Right hindlimb (tissue), 1 donor: ENCODE data around the gene CDY2A.
"Not testable (repeated sequence)": the region's sequence is repeated elsewhere in the genome, so short reads cannot be mapped to it uniquely, and the experiment has no call there.

Experiments
- DNase-seq: peaks from one replicate; pipeline ENCODE4 v3.0.0-alpha.2; 2018

Gene CDY2A

GRCh38 chrY:18025487-18025886, at the start of gene CDY2A:
Gene CDY2A (plus strand): TSS chrY:18025787. CDS start chrY:18026115, 328 bp downstream.
- DNase-seq = not testable (repeated sequence)

GRCh38 chrY:17997586-17997985, 28.0 kb upstream of the CDY2A start:
- DNase-seq = not testable (repeated sequence)

DNA sequence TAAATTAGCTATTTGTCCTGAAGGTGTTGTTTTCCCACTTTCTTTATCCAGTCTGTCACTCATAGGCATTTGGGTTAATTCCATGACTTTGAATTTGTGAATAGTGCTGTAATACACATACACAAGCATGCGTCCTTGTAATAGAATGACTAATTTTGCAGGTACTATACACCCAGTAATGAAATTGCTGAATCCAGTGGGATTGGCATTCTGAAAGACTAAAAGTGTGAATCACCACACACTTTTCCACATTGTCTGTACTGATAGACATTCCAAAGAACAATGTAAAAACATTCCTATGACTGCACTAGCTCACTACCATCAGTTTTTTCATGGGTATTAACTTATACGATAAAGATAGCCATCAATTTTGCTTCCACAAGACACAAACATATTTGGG, 27.3 kb upstream of the CDY2A start:
- DNase-seq = not testable (repeated sequence)

GRCh38 chrY:18023897-18024296, 1.7 kb upstream of the CDY2A start:
- not testable (repeated sequence) for DNase-seq

DNA sequence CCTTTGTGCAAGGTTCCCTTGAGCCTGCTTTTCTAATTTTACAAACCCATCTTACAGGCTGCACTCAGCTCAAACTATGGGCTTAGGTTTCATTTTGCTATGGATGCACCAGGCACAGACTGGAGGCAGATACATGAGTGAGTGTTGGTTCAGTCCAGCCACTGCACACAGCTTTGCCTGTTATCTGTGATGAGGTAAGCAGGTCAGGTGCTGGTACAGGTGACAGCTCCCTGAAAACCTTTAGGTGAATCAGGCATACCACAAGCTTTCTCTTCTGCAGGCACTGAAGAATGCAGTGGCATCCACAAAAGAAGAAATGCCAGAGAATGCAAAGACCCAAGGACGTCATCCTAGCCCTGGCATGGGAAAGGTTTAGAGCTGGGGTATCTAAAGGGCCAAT, 3.3 kb downstream of the CDY2A start:
- not testable (repeated sequence) for DNase-seq

GRCh38 chrY:18030178-18030577, 4.6 kb downstream of the CDY2A start:
- DNase-seq = not testable (repeated sequence)

- not testable (repeated sequence) for DNase-seq
These were observed 8.7 kb downstream of the CDY2A start for GRCh38 chrY:18034100-18034814.

- DNase-seq = not testable (repeated sequence)
These were observed 9.3 kb downstream of the CDY2A start for GRCh38 chrY:18034864-18035263.

- not testable (repeated sequence) for DNase-seq
These were observed 19.4 kb downstream of the CDY2A start for GRCh38 chrY:18044990-18045389.

DNA sequence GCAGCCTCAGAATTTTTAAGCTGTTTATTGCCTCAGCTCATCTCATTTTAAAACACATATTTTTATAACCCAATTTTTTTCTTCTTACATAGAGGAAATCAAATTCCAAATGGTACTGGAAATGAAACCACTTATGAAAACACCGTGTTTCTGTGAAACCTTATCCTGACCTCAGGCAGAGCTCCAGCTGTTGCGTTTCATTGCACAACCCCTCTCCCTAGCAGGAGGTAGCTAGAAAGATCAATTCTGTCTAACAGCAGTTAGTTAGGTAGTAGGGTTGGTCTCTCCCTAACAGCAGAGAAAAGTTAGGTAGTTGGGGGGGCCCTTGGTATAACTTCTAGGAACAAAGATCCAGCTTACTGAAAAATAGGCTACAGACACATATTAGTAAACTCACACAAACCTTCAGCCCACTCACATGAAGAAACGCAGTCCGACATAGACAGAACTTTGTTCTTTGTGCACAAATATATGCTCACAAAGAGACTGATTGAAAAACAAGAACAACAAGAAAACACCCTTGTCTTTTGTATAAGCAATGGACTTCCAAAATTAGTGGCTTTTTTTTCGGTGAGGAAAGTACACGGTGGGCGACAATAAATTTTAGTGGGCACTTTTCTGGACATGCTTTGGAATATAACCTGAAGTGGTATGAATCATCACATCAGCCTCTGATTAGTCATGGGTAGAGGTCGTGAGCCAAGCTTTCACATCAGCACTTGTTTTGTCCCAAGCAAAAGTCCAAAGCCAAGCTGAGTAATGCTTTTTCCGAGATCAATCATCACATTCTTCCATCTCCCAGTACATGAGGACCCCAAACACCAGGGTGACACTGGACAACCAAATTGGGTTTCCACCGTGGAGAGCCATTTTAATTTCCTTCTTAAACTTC, 22.8 kb downstream of the CDY2A start:
- DNase-seq = not testable (repeated sequence)

- DNase-seq = not testable (repeated sequence)
These were observed 23.5 kb downstream of the CDY2A start for GRCh38 chrY:18049061-18049460.

DNA sequence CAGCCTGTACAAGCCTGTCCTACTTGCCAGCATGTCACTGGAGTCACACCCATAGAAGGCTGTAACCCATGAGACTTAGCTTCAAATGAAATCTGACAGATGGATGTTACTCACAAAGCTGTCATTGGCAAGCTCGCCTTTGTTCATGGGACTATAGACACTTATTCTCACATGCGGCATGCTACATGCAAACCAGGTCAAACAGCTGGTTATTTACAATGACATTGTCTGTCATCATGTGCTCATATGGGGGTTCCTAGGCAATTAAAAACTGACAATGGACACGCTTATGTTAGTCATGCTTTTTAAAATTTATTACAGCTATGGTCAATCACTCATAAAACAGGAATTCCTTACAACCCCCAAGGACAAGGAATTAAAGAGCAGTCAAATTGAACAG, 30.9 kb downstream of the CDY2A start:
- not testable (repeated sequence) for DNase-seq

DNA sequence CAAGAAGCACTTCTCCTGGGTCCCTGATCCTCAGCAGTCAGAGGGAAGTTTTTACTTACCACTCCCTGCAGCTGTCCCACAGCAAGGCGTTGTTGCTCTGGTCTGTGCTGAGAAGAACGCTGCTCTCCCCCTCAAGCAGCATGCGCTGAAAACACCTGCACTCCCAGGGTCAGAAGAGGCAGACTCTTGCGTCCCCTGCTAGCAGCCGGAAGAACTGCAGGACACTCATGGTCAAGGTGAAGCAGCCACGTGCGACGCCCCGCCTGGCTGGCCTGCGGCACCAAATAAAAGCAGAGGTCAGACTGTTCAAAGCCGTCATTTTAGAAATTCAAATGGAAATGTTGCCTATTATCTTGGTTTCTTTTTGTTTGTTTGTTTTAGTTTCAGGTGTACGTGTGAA, 47.9 kb downstream of the CDY2A start:
- not testable (repeated sequence) for DNase-seq
